ENCODE results near the gene SERPINB3.
"Not testable (repeated sequence)": the region's sequence is repeated elsewhere in the genome, so short reads cannot be mapped to it uniquely, and the experiment has no call there.

Gene SERPINB3

GRCh38 chr18:63644694-63645093, 17.0 kb downstream of the SERPINB3 start:
- DNase-seq: not testable (repeated sequence)

- DNase-seq: not testable (repeated sequence)
Observed at GRCh38 chr18:63644142-63644541, 17.6 kb downstream of the SERPINB3 start, which contains the start of gene SERPINB4. SERPINB4 (minus strand) TSS chr18:63644256; CDS start chr18:63643577, 679 bp downstream.

- not testable (repeated sequence) for DNase-seq
Observed at GRCh38 chr18:63642668-63643356, 18.9 kb downstream of the SERPINB3 start.

- DNase-seq: not testable (repeated sequence)
Observed at GRCh38 chr18:63641157-63641680, 20.5 kb downstream of the SERPINB3 start.

- DNase-seq: no peak
Observed at GRCh38 chr18:63637703-63638102, 24.0 kb downstream of the SERPINB3 start.

- DNase-seq: no peak
Observed at GRCh38 chr18:63627819-63628218, 33.9 kb downstream of the SERPINB3 start.

- no peak for DNase-seq
Observed at GRCh38 chr18:63626431-63626830, 35.3 kb downstream of the SERPINB3 start.

- no peak for DNase-seq
Observed at GRCh38 chr18:63624863-63625262, 36.8 kb downstream of the SERPINB3 start.

GRCh38 chr18:63619661-63620060, 42.0 kb downstream of the SERPINB3 start:
- DNase-seq: no peak

- no peak for DNase-seq
Observed at GRCh38 chr18:63617915-63618234, 43.8 kb downstream of the SERPINB3 start.

- no peak for DNase-seq
Observed at GRCh38 chr18:63617049-63617914, 44.4 kb downstream of the SERPINB3 start.

GRCh38 chr18:63613420-63613819, 48.3 kb downstream of the SERPINB3 start:
- DNase-seq: no peak

GRCh38 chr18:63606526-63606925, 55.2 kb downstream of the SERPINB3 start:
- no peak for DNase-seq
